Activated CD4-positive, alpha-beta T cell treated with anti-CD3 and anti-CD28 coated beads, Interleukin-2, Interleukin-4, amounts not matched to agents 100 ng/mL and 50 ng/mL, durations not matched to agents 16 hours and 8 hours (primary cell): ENCODE measurements around the gene GSE1.

ENCODE experiments used
- DNase-seq: peaks from one replicate; pipeline ENCODE4 v3.0.0-alpha.2; 2020; ENCODE audit warnings: low spot score

GSE1 gene

DNA sequence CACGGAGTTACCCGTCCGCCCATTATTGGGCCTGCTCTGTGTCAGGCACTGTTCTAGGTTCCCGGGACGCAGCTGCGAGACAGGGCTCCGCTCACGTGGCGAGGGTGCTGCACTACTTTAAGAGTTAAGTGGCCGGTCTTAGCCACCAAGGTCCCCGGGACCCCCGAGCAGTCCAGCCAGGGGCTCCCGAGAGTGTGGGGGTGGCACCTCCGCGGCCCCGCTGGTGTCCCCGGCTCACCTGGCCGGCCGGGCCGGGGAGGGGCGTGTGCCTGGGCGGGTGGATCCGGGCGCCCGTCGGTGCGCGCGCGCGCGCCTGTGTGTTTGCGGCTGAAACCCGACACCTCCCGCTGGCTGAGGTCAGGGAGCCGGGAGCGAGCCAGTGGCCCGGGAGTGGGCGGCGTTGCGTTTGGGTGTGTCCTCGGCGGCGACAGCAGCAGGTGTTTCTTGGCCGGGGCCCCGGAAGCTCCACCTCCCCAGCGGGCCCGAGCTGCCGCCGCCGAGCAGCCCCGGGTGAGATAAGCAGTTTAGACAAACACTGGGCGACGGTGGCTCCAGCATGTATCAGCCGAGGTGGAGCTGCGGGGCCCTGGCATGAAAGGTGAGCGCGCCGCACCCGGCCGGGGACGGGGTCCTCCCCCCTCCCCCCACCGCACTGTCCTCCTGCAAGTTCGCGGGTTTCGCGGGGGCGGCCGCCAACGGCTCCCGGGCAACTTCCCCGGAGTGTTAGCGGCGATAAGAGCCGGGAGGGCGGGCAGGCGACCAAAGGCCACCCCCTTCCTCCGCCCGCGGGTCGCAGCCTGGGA, at the start of gene GSE1:
Gene GSE1, plus strand, starts transcription at position 522 of the 803 bp plus-strand sequence. Its CDS starts 70 bp downstream, at position 592.
- DNase-seq, result peak; percentile 58

DNA sequence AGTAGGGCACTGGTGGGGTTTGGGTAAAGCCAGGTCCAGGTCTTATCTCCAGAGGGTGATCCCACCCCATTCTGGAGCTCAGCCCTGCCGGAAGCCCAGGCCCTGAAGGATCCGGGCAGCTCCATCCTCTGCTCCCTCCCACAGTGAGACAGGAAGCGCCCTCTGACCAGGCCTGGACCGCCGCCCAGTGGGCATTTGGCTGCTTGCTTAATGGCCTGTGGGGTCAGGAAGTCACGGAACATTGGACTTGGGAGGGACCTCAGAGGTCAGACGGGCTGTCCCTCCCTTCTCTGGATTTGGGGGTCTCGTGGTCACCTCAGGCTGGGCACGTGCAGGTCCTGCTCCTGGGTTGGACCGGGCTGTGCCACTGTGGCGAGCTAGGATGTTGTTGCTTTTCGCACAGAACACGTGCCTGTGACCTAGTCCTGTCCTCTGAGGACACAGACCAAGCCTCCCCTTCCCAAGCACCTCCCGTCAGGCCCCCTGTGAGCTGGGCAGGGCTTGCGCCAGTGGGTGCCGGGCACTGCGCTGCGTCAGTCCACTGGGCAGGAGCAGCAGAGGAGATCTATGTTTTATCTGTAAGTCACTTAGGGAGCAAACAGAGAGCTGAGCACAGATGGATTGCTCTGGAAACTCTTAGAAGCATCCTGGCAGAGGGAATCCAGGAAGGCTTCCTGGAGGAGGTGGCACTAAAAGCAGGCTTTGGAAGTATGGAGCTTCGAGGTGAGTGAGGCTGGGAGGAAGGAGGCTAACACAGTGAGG, 49.4 kb upstream of the GSE1 start:
- no peak for DNase-seq

DNA sequence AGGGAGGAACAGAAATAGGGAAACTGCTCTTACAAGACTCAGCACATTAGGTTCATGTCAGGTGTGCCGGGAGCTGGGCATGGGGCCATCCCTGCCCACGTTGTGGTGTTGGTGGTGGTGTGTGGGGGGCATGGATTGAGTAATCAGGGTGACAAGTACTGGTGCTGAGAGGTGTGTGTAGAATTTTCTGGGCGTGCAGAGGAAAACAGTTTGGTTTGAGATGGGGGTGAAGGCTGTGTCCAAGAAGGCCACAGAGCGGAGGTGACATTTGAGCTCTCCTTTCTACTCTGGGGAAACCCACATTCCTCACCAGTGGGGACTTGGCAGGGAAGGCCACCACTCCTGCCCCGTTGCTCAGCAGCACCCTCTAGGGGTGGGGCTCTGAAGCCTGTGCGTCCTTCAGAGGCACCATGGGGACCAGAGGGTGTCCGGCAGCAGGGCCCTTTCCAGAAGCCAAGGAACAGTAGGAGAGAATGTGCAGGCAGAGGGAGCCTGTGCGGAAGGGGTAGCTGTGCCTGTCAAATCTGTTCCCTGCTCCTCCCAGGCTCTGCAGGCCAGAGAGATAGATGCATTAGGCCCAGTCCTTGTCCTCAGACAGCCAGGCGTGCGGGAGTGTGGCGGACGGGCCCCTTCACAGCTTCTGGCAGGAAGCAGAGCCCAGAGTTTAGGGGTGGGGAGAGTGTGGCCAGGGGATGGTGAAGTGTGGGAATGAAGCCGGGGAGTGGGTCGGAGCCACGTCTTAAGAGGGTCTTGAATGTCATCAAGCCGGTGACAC, 48.7 kb upstream of the GSE1 start:
- DNase-seq, result peak; percentile 30

DNA sequence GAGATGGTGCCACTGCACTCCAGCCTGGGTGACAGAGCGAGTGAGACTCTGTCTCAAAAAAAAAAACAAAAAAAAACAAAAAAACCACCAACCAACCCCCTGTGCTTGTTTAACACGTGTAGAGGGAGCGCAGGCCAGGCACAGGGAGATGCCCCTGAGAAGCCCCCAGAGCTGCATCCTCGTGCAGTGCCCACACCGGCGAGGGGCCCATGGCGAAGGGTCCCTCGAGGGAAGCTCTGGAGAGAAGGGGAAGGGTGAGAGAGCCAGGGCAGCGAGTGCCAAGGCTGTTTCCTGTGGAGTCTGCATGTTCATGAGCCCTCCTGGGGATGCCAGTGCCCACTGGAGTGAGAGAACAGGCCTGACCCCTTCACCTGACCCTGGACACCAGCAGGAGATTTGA, 47.8 kb upstream of the GSE1 start:
- DNase-seq, result no peak

DNA sequence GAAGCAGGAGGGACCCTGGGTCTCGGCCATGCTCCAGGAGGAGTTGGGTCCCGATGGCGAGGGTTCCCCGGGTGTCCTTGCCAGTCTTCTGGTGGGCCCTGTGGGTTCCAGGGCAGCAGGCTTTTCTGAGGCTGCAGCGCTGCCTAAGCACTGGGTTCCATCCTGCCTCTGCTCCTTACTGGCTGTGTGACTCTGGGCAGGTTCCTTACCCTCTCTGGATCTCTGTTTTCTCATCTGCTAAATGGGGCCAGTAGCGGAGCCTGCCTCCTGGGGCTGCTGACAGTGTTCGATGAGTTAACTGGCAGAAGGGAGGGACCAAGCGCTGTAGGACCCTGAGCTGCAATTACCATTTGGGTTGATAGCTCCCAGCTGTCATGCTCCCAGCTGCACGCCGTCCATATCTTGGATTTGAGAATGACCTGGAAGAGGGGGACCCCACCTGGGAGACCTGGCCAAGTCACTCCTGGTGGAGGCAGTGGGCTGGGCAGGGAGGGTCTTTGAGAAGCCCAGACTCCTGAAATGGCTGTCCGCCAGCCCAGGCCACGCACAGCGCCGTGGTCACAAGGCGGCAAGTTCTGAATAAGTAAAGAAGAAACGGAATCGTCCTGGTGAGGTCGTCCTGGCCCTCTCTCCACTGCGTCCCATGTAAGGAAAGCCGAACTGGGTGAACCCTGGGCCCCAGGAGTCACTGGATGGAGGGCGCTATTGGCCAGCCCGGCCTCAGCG, 47.2 kb upstream of the GSE1 start:
- DNase-seq, result no peak

DNA sequence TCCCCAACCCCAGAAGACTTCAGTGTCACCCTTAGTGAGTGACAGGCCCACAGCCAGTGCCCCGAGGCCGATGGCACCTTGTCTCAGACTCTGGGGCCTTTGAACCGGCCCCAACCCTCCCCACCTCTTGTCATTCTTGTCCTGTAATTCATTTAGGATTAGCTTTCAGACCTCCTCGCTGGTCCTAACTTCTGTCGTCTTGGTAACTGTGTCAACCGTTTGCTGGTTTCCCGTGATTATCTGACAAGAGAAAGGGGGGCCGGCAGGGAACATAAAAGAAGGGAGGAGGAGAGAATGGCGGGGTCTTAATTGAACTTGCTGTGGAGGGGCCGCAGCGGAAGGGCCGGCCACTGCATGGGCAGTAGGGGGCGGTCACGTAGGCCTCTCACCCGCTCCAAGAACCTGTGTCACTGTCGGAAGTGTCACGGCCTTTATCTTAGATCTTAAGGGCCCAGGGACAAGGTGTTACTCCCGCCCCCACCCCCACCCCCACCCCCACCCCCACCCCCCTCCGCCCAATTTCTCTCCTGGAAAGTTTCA, 46.5 kb upstream of the GSE1 start:
- DNase-seq, result no peak

DNA sequence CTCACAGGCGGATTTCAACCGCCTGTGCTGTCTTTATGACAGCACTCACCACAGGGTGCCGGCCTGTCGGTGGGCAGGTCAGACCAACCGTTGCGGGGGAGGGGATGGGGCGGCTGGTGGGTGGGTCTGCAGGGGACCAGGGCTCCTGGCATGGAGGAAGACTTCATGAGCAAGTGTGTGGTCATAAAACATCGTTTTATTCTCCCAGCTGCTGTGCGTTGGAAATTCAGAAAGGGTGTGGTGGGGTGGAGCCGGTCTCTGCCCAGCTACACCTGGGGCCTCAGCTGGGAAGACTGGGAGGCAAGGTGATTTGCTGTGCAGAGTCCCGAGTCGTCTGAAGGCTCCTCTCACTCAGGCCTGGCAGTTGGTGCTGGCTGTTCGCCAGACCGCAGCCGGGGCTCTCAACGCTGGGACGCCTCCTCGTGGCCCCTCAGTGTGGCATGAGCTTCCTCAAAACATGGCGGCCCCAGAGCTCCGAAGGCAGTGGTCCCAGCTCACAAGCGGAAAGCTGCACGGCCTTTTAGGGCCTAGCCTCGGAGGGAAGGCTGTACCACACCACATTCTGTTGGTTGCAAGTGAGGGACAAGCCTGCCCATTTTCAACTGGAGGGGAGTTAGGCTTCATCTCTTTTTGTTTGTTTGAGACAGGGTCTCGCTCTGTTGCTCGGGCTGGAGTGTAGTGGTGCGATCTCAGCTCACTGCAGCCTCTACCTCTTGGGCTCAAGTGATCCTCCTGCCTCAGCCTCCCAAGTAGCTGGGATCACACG, 45.8 kb upstream of the GSE1 start:
- DNase-seq, result no peak

DNA sequence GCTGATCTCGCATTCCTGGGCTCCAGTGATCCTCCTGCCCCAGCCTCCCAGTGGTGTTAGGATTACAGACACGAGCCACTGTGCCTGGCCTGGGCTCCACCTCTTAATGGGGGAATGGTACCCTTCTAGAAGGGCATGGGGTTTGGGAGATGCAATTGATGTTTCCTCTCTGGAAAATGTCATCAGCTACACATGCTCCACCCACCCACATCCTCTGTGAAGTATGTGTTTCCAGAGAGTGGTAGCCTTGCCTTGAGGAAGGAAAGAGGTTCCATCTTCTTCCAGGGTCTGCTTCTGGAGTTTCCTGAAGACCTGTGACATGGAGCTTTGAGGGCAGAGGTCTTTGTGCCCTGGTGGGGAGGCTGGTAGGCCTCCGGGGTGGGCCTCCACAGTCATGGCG, 45.2 kb upstream of the GSE1 start:
- DNase-seq, result no peak

DNA sequence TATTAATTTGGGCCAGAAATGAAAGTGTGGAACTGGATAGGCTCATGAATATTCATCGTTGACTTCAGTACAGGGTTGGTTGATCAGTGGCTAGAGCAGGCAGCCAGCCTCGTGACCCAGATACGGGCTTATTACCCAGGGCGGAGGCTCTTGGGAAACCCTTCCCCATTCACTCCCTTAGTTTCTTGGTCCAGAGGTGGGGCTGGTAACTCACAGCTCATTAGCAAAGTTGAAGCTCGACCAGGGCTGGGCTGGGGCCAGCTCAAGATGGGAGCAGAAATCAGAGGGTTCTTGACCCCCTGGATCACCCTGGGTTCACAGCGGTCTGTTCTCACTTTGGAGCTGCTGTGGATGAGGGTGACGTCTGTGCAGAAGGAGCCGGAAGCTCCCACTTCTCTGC, 44.6 kb upstream of the GSE1 start:
- no peak for DNase-seq

DNA sequence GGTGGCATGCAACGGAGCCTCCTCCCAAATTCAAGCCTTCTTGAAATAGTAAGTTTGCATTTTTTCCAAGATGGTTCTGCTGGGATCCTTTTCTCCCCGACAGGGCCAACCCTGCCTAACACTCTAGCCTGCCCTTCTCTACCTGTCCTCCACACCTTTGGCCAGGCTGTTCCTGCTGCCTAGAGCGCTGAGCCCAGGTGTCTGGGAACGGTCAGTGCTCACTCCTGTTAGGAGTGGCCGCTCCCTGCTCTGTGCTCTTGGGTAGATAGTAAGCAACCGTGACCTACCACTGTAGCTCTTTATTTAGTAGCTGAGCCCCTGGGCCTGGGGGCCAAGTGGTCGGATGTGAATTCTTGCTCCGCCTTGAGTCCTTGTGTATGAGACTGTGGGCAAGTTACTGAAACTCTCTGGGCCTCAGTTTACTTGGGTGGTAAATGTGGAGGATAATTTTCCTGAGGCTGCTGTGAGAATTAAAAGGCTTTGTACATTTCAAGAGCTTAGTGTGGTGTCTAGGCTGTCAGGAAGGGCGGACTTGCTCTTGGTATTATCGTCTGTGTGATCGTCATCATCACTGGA, 44.0 kb upstream of the GSE1 start:
- DNase-seq, result no peak

DNA sequence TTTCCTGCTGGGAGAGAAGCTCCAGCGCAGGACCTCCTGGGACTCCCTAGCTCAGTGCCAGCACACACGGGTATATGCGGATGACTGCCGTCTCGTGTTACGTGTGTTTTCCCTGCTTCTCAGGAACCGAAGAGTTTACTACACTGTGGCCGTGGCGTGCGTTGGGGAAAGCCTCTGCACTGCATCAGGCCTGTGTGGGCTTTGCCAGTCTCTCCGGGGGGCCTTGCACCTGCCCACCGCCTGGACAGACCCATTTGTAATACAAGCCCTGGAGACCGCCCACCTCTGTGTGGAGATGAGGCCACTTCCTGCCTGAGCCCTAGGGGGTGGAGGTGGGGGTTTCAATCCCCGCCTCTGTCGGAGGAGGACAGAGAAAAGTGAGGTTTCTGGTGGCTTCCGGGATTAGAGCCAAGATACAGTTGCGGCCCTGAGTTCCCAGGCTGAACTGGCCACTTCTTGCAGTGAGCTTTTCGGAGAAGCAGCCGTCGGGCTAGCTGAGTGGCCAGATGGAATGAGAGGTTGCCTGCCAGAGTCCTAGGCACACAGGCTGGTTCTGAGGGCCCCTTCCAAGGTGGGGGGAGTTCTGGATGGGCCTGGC, 43.4 kb upstream of the GSE1 start:
- peak; percentile 39 for DNase-seq

DNA sequence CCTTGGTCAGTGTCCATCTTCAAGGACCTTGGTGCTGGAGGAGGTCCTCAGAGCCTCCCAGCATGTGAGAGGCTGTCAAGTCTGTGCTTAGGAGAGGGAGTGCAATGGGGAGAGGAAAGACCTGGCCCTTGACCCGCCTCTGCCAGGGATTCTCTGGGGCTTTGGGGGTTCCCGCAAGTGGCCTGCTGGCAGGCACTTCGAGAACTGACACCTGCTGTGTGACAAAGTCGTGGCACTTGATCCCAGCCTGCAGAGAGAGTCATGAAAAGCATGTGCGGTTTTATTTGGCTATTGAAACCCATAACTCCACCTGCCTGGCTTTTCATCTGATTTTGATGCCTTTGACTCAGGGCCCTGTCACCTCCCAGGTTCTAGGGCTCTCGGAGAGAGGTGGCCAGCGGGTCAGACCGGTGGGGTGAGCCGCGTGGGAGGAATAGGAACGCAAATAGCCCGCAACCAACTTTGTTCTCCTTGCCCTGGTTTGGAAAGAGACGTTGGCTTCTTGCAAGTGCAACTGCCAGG, 42.8 kb upstream of the GSE1 start:
- no peak for DNase-seq

DNA sequence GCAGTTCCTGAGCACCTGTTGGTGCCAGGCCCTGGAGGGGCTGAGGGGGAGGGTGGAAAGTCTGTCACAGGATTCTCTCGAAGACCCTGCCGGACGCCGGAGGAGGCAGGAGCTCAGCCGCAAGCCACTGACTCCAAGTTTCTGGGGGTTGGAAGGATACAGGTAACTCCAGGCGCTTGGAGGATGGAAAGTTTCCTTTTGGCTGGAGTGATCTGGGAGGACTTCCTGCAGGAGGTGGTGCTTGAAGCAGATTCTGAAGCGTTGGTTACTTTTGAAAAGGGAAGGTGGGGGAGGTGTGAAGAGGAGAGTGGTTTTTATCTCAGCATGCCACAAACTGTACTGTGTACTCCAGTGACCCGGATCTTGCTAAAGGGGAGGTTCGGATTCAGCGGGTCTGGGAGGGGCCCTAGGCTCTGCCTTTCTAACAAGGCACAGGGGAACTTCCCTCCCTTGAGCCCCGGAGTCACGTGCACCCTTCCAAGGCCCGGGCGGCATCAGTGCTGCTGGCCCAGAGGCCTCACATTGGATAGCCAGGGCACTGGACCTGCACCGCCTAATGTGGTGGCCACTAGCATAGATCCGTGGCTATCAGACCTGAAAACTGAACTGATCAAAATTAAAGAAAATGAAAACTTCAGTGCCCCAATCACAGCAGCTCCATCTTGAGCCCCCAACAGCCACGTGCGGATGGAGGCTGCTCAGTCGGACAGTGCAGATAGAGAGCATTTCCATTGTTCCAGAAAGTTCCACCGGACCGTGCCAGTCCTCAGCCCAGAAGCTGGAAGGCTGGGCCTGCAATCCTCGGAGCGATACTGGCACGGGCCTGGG, 42.2 kb upstream of the GSE1 start:
- peak; percentile 35 for DNase-seq

DNA sequence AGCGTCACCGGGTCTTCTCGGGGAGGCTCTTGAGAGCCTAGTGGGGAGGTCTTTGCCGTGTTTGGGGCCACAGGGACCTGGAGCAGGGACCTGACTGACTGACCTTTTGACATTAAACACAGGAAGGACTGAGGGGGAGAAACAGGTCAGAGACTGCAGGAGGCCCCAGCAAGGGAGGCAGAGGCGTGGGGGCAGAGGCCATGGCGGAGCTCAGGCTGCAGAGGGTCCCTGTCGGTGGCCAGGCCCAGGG, 41.6 kb upstream of the GSE1 start:
- DNase-seq, result no peak

DNA sequence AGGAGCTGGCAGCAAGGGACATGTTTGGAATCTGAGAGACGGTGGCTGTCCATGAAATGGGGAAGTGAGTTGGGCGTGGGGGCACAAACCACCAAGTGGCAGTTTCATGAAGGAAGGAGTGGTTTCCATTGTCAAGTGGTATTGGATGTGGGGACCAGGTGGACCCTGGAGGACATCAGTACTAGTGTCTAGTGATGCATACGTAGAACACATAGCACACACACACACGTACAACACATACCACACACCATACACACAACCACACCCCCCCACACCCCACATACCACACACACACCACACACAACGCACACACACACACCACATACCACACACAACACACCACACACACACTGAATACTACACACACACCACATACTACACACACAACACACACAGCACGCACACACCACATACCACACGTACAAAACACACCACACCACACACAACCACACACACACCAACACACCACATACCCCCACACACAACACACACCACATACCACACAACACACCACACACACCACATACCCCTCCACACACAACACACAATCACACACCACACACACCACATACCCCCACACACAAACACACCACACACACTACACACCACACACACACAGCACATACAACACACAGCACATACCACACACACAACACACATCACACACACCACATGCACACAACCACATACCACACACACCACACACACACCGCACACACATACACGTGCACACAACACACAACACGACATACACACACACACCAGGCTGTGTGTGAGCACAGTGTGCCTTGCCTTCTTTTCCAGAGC, 41.1 kb upstream of the GSE1 start:
- DNase-seq, result no peak

DNA sequence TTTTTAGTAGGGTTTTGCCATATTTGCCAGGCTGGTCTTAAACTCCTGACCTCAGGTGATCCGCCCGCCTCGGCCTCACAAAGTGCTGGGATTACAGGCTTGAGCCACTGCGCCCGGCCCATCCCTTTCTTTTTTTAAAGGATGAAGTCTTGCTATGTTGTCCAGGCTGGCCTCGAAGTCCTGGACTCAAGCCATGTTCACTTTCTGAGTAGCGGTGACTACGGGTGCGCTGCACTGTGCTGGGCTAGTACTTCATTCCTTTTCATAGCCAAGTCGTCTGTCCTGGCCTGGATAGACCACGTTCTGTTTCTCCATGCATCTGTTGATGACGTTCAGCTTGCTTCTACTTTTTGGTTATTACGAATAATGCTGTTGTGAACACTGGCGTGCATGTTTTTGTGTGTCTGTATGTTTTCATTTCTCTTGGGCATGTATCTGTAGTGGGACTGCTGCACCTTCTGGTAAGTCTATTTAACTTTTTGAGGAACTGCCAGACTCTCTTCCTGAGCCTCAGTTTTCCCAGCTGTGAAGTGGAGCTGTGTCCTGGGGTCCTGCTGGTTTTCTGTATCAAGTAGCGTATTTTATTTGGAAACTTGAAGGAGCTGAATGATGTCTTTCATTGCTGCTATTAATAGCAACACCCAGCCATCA, 40.0 kb upstream of the GSE1 start:
- DNase-seq, result no peak

DNA sequence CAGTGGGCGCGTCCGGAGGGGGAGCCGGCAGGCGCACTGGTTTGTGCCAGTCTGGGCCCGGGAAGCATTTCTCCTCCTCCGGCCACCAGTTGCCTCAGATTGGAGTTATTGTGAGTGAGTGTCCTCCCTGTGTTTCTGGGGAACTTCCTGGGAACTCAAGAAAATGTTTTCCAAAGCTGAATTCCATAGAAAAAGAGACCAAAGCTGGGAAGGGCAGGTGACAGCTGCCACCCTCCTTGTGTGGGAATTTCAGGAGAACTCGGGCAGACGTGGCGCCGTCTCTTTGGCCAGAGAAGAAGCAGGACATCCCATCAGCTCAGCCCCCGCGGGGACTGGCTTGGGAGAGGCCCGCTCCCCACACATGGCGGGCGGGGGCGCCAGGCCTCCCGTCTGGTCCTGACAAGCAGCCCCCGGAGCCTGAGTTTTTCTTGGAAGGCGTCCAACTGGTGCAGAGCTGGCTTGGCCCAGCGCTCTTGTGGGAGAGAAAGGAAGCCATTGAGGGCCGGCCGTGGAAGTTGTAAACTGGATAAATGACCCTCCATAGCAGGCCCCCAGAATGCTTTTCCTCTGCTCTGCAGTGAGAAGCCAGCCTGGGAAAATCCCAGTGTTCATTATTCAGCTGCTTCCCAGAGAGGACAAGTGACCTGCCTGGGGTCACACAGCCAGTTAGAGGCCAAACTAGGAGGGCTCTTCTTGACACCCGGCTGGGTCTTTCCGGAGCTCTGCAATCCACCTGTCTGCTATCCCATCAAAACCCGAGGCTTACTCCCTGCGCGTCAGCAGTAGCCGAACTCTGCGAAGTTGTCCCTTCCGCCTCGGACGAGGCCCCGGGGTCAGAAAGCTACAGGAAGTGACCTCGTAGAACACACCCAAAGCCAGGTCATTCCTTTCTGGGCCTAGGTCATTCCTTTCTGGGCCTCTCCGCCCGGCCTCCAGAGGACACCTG, 39.2 kb upstream of the GSE1 start:
- DNase-seq, result no peak
